Motor neuron (in vitro differentiated cells): ENCODE results near the gene TES. TPM values are rescaled to one million over a fixed set of nuclear protein-coding genes. Genes with fewer than 3 reads are reported as not detected.

Experiments used
- ATAC-seq, 8 experiments: fragments of 200-7000 bp; cut with Tn5 transposase; replicated peaks in 6 of 8; 2 replicates each; pipeline ENCODE4 v1.8.0; 2021; ENCODE audit warnings: mild to moderate bottlenecking in 8 of 8, moderate library complexity in 8 of 8
- H3K27ac ChIP-seq, 2 donors: fragments of 250-450 bp; sonication (Bioruptor Pico); 2 replicates each; pipeline ENCODE4 v1.9.0; 2021; ENCODE audit warnings: antibody characterized with exemption in 2 of 2, mild to moderate bottlenecking in 2 of 2, moderate library complexity in 1 of 2
- H3K4me1 ChIP-seq, 2 donors: fragments of 250-450 bp; sonication (Bioruptor Pico); replicated peaks in 1 of 2; 2 replicates each; pipeline ENCODE4 v1.6.1; 2021; ENCODE audit warnings: antibody characterized with exemption in 2 of 2, mild to moderate bottlenecking in 2 of 2, moderate library complexity in 1 of 2
- H3K4me3 ChIP-seq, 5 donors: fragments of 250-450 bp; sonication (Bioruptor Pico); 2 replicates each; pipeline ENCODE4 v1.9.0; 2021; ENCODE audit warnings: antibody characterized with exemption in 5 of 5, mild to moderate bottlenecking in 5 of 5, moderate library complexity in 4 of 5
- WGBS, 10 experiments: fragments of 450-650 bp; shearing (Covaris generic); methylation state at CpG; one replicate each; pipeline ENCODE4 v1.0.0; 2022; 5-methylcytosine and 5-hydroxymethylcytosine counted together
- in situ Hi-C, 9 experiments: fragments of 400-800 bp; cut with MboI; loops; one replicate each; pipeline ENCODE4 v1.15.0; 2021; ENCODE audit warnings: low sequenced_read_pairs in 9 of 9, low pct_unique_long_range_greater_than_20kb in 2 of 9; ENCODE audit not compliant: unreplicated experiment in 9 of 9
- total RNA-seq, 8 experiments: library from RNA; unstranded; fragments of 300-600 nt; gene quantifications; 2 replicates each; pipeline versions ENCODE4 v1.2.3 to v1.2.4, GENCODE V29; 2022

Gene TES
- total RNA-seq, 8 experiments from 2014 or later, result 24.2 to 103 (median 44.6) TPM

GRCh38 chr7:116218051-116218645 lies 7.8 kb downstream of the TES start:
- ATAC-seq, result peak in 3 of 8 experiments; percentile 22 to 69 (median 28)
- WGBS, 10 experiments, result 29 to 100% (median 86%) methylated on average over 1 to 4 of the region's 4 CpGs
- in situ Hi-C loops, result no loop called here

GRCh38 chr7:116218747-116219146 lies 8.4 kb downstream of the TES start:
- H3K27ac ChIP-seq, result no peak overlapping the region
- no peak for ATAC-seq
- no peak overlapping the region for H3K4me3 ChIP-seq
- H3K4me1 ChIP-seq, result peaks cover 4 to 13% of the 10 kb centered on the region in 2 donors
- WGBS, 10 experiments, result 60 to 67% (median 60%) methylated on average over 1 of the region's 1 CpG; no CpG with 5 or more reads in 7 of the 10 experiments
- in situ Hi-C loops, result no loop called here

More at GRCh38 chr7:116218051-116218645, 7.8 kb downstream of the TES start:
- Histone ChIP-seq H3K4me3 (no peak overlapping the region), H3K27ac (no peak overlapping the region), H3K4me1 (peaks cover 5 to 19% of the 10 kb centered on the region in 2 donors)

GRCh38 chr7:116219288-116219687 lies 8.9 kb downstream of the TES start:
- Histone ChIP-seq H3K4me3 (no peak overlapping the region), H3K4me1 (peaks cover 4 to 10% of the 10 kb centered on the region in 2 donors), H3K27ac (no peak overlapping the region)
- ATAC-seq, result no peak
- in situ Hi-C loops, result no loop called here

- no peak for ATAC-seq
- H3K4me3 ChIP-seq, result no peak overlapping the region
- 77 to 100% (median 95%) methylated on average over 2 to 4 of the region's 4 CpGs for WGBS, 10 experiments
- no peak overlapping the region for H3K27ac ChIP-seq
- peaks cover 4 to 8% of the 10 kb centered on the region in 2 donors for H3K4me1 ChIP-seq
- in situ Hi-C loops, result no loop called here
Observed at GRCh38 chr7:116219834-116220233, 9.5 kb downstream of the TES start.

- 29 to 92% (median 67%) methylated on average over 2 to 5 of the region's 5 CpGs for WGBS, 10 experiments
- H3K27ac ChIP-seq, result no peak overlapping the region
- H3K4me3 ChIP-seq, result no peak overlapping the region
- in situ Hi-C loops, result no loop called here
- ATAC-seq, result peak in 5 of 8 experiments; percentile 13 to 74 (median 38)
- peaks cover 4 to 8% of the 10 kb centered on the region in 2 donors for H3K4me1 ChIP-seq
Observed at GRCh38 chr7:116222501-116222900, 12.2 kb downstream of the TES start.

- peaks cover 4 to 8% of the 10 kb centered on the region in 2 donors for H3K4me1 ChIP-seq
- no peak for ATAC-seq
- in situ Hi-C loops, result no loop called here
- H3K4me3 ChIP-seq, result no peak overlapping the region
- 86 to 100% (median 100%) methylated on average over 1 of the region's 1 CpG; no CpG with 5 or more reads in 3 of the 10 experiments for WGBS, 10 experiments
- no peak overlapping the region for H3K27ac ChIP-seq
Observed at GRCh38 chr7:116223588-116223987, 13.2 kb downstream of the TES start.

- no peak overlapping the region for H3K27ac ChIP-seq
- in situ Hi-C loops, result no loop called here
- no peak overlapping the region for H3K4me3 ChIP-seq
- peaks cover 4 to 8% of the 10 kb centered on the region in 2 donors for H3K4me1 ChIP-seq
- 25 to 100% (median 73%) methylated on average over 1 to 2 of the region's 2 CpGs for WGBS, 10 experiments
- no peak for ATAC-seq
Observed at GRCh38 chr7:116224492-116225098, 14.3 kb downstream of the TES start.

GRCh38 chr7:116225860-116226259 lies 15.5 kb downstream of the TES start:
- ATAC-seq, result no peak
- Histone ChIP-seq H3K4me3 (no peak overlapping the region), H3K27ac (no peak overlapping the region), H3K4me1 (peaks cover 4 to 8% of the 10 kb centered on the region in 2 donors)
- in situ Hi-C loops, result no loop called here

GRCh38 chr7:116226664-116227063 lies 16.3 kb downstream of the TES start:
- H3K4me1 ChIP-seq, result peaks cover 4 to 8% of the 10 kb centered on the region in 2 donors
- ATAC-seq, result no peak
- in situ Hi-C loops, result no loop called here
- H3K4me3 ChIP-seq, result no peak overlapping the region
- WGBS, 10 experiments, result 40 to 100% (median 93%) methylated on average over 1 to 2 of the region's 2 CpGs; no CpG with 5 or more reads in 1 of the 10 experiments
- no peak overlapping the region for H3K27ac ChIP-seq

GRCh38 chr7:116227678-116228239 lies 17.4 kb downstream of the TES start:
- in situ Hi-C loops, result no loop called here
- peak in 3 of 8 experiments; percentile 85 to 93 (median 88) for ATAC-seq
- WGBS, 10 experiments, result 0 to 100% (median 75%) methylated on average over 1 to 2 of the region's 2 CpGs
- no peak overlapping the region for H3K4me3 ChIP-seq
- H3K27ac ChIP-seq, result no peak overlapping the region
- H3K4me1 ChIP-seq, result peaks cover 0 to 2% of the 10 kb centered on the region in 2 donors

GRCh38 chr7:116228241-116228640 lies 17.9 kb downstream of the TES start:
- peak in 1 of 8 experiments; percentile 7 for ATAC-seq
- Histone ChIP-seq H3K27ac (no peak overlapping the region), H3K4me3 (no peak overlapping the region), H3K4me1 (peaks cover 0 to 2% of the 10 kb centered on the region in 2 donors)
- in situ Hi-C loops, result no loop called here
- WGBS, 10 experiments, result 3 to 100% (median 78%) methylated on average over 1 to 5 of the region's 5 CpGs

GRCh38 chr7:116229366-116229765 lies 19.0 kb downstream of the TES start:
- in situ Hi-C loops, result no loop called here
- Histone ChIP-seq H3K4me1 (peaks cover 0 to 2% of the 10 kb centered on the region in 2 donors), H3K4me3 (no peak overlapping the region), H3K27ac (no peak overlapping the region)
- ATAC-seq, result no peak

- Histone ChIP-seq H3K27ac (no peak overlapping the region), H3K4me3 (no peak overlapping the region), H3K4me1 (peaks cover 0 to 2% of the 10 kb centered on the region in 2 donors)
- ATAC-seq, result no peak
- WGBS, 10 experiments, result 0 to 92% (median 79%) methylated on average over 1 to 3 of the region's 4 CpGs; no CpG with 5 or more reads in 2 of the 10 experiments
- in situ Hi-C loops, result loop anchor here in 1 of 9 experiments (10.0 kb wide), 1 partner anchor 46 kb away; no protein-coding TSS in a partner anchor
Observed at GRCh38 chr7:116230191-116231005, 20.1 kb downstream of the TES start.
